GM23338 (cell line): ENCODE data around the gene OR2AG2. TPM values are rescaled to one million over a fixed set of nuclear protein-coding genes. Genes with fewer than 3 reads are reported as not detected.

ENCODE experiments used
- ATAC-seq: fragments of 200-7000 bp; cut with Tn5 transposase; 3 replicates; pipeline ENCODE4 v1.9.1; 2020
- DNase-seq: peaks from one replicate; pipeline ENCODE4 v3.0.0-alpha.2; 2015; ENCODE audit warnings: low spot score
- H2AFZ ChIP-seq: fragments of 200-600 bp; sonication (generic); 2 replicates; pipeline ENCODE4 v1.8.0; 2016; ENCODE audit warnings: antibody characterized with exemption, mild to moderate bottlenecking, moderate library complexity
- H3F3A ChIP-seq: fragments of 200-600 bp; sonication (generic); replicated peaks from 2 replicates; pipeline ENCODE4 v1.8.0; 2017; ENCODE audit warnings: antibody characterized with exemption, mixed run types, low read depth
- H3K27ac ChIP-seq: fragments of 200-600 bp; sonication (generic); 2 replicates; pipeline ENCODE4 v1.6.1; 2016; ENCODE audit warnings: low read depth
- H3K27me3 ChIP-seq: fragments of 200-600 bp; sonication (generic); 2 replicates; pipeline ENCODE4 v1.8.0; 2016; ENCODE audit warnings: mild to moderate bottlenecking, mixed run types, moderate library complexity; ENCODE audit not compliant: insufficient read depth
- H3K36me3 ChIP-seq: fragments of 200-600 bp; sonication (generic); 2 replicates; pipeline ENCODE4 v1.8.0; 2016; ENCODE audit warnings: mild to moderate bottlenecking; ENCODE audit not compliant: insufficient read depth
- H3K4me1 ChIP-seq: fragments of 200-600 bp; sonication (generic); 2 replicates; pipeline ENCODE4 v1.8.0; 2016; ENCODE audit warnings: mild to moderate bottlenecking, moderate library complexity; ENCODE audit not compliant: insufficient read depth
- H3K4me2 ChIP-seq: fragments of 200-600 bp; sonication (generic); 2 replicates; pipeline ENCODE4 v1.7.1; 2017; ENCODE audit warnings: mixed run types
- H3K4me3 ChIP-seq: fragments of 200-600 bp; sonication (generic); 2 replicates; pipeline ENCODE4 v1.6.1; 2016; ENCODE audit warnings: mixed run types
- H3K79me2 ChIP-seq: fragments of 200-600 bp; sonication (generic); replicated peaks from 2 replicates; pipeline ENCODE4 v1.8.0; 2017; ENCODE audit warnings: mild to moderate bottlenecking; ENCODE audit not compliant: insufficient read depth
- H3K9me2 ChIP-seq: fragments of 200-600 bp; sonication (generic); 2 replicates; pipeline ENCODE4 v1.8.0; 2017; ENCODE audit not compliant: insufficient read depth
- H4K20me1 ChIP-seq: fragments of 200-600 bp; sonication (generic); replicated peaks from 2 replicates; pipeline ENCODE4 v1.8.0; 2017; ENCODE audit warnings: mild to moderate bottlenecking; ENCODE audit not compliant: insufficient read depth
- H3K27ac Mint-ChIP-seq: 2 replicates; pipeline ENCODE4 v1.8.0; 2020; ENCODE audit warnings: inconsistent platforms, mild to moderate bottlenecking, moderate library complexity, mixed read lengths
- H3K27me3 Mint-ChIP-seq: 3 replicates; pipeline ENCODE4 v1.8.0; 2022; ENCODE audit warnings: low read depth, mild to moderate bottlenecking, moderate library complexity, mixed read lengths, inconsistent platforms; ENCODE audit not compliant: insufficient read depth, poor library complexity
- H3K36me3 Mint-ChIP-seq: 3 replicates; pipeline ENCODE4 v1.8.0; 2021; ENCODE audit warnings: low read depth, mild to moderate bottlenecking, inconsistent platforms, moderate library complexity, mixed read lengths
- H3K4me1 Mint-ChIP-seq: 3 replicates; pipeline ENCODE4 v1.8.0; 2020; ENCODE audit warnings: mild to moderate bottlenecking, inconsistent platforms, mixed read lengths
- H3K4me3 Mint-ChIP-seq: 3 replicates; pipeline ENCODE4 v1.8.0; 2021; ENCODE audit warnings: moderate library complexity, mild to moderate bottlenecking, inconsistent platforms, mixed read lengths
- H3K9me3 Mint-ChIP-seq: 3 replicates; pipeline ENCODE4 v1.8.0; 2020; ENCODE audit warnings: moderate library complexity, mild to moderate bottlenecking, inconsistent platforms, mixed read lengths
- JUNB ChIP-seq: IDR thresholded peaks from one replicate; pipeline ENCODE4 v1.6.1; 2016; ENCODE audit warnings: antibody characterized with exemption; ENCODE audit not compliant: unreplicated experiment
- polyA plus RNA-seq: library from polyadenylated mRNA; unstranded; fragments of >200 nt; fragmentation: Nextera tagmentation; extraction: Ambion mirVana; gene quantifications from 2 replicates; pipeline ENCODE4 v1.2.1, GENCODE V29; 2016
- total RNA-seq: library from RNA; depleted of rRNA; stranded (reverse); fragments of >200 nt; shearing (Covaris generic); gene quantifications from 2 replicates; pipeline ENCODE4 v1.2.3, GENCODE V29; 2014
- TF ChIP-seq, protein P1 (sequence below): fragments of 250-450 bp; sonication (Bioruptor Pico); IDR thresholded peaks from 2 replicates; pipeline ENCODE4 v1.5.0; 2020; ENCODE audit warnings: mild to moderate bottlenecking, moderate library complexity
- TF ChIP-seq, protein P2 (sequence below): IDR thresholded peaks from one replicate; pipeline ENCODE4 v1.6.1; 2018; ENCODE audit warnings: antibody characterized with exemption; ENCODE audit not compliant: unreplicated experiment
- TF ChIP-seq, protein P3 (sequence below), 2 experiments: fragments of 200-600 bp in 1 of 2; sonication (generic) in 1 of 2; conservative IDR thresholded peaks; 2 replicates each; pipeline versions ENCODE4 v1.5.1 to v1.6.1; 2016 to 2017; ENCODE audit warnings: antibody characterized with exemption in 2 of 2, low read depth in 2 of 2, mild to moderate bottlenecking in 2 of 2, moderate library complexity in 1 of 2

The OR2AG2 gene
- total and polyA plus RNA-seq, 2 experiments from 2014 or later: 0.11 to 0.45 TPM

GRCh38 chr11:6725386-6725896 lies 46.3 kb downstream of the OR2AG2 start:
- H3K27ac ChIP-seq: no peak overlapping the region
- H3K4me2 ChIP-seq: no peak overlapping the region
- H2AFZ ChIP-seq: no peak overlapping the region
- no peaks in the 10 kb centered on the region for H3K79me2 ChIP-seq
- no peaks in the 10 kb centered on the region for H3K27me3 ChIP-seq
- no peak overlapping the region for H3K4me3 ChIP-seq
- Mint-ChIP-seq H3K4me3 (no peak overlapping the region), H3K36me3 (no peaks in the 10 kb centered on the region), H3K27me3 (peaks cover 3% of the 10 kb centered on the region), H3K27ac (no peak overlapping the region), H3K4me1 (no peaks in the 10 kb centered on the region), H3K9me3 (no peaks in the 10 kb centered on the region; the same call in 2 of the 3 replicates)
- H3F3A ChIP-seq: no peaks in the 10 kb centered on the region
- no peak for DNase-seq
- H4K20me1 ChIP-seq: no peaks in the 10 kb centered on the region
- H3K36me3 ChIP-seq: no peaks in the 10 kb centered on the region
- TF ChIP-seq, protein P1, sequence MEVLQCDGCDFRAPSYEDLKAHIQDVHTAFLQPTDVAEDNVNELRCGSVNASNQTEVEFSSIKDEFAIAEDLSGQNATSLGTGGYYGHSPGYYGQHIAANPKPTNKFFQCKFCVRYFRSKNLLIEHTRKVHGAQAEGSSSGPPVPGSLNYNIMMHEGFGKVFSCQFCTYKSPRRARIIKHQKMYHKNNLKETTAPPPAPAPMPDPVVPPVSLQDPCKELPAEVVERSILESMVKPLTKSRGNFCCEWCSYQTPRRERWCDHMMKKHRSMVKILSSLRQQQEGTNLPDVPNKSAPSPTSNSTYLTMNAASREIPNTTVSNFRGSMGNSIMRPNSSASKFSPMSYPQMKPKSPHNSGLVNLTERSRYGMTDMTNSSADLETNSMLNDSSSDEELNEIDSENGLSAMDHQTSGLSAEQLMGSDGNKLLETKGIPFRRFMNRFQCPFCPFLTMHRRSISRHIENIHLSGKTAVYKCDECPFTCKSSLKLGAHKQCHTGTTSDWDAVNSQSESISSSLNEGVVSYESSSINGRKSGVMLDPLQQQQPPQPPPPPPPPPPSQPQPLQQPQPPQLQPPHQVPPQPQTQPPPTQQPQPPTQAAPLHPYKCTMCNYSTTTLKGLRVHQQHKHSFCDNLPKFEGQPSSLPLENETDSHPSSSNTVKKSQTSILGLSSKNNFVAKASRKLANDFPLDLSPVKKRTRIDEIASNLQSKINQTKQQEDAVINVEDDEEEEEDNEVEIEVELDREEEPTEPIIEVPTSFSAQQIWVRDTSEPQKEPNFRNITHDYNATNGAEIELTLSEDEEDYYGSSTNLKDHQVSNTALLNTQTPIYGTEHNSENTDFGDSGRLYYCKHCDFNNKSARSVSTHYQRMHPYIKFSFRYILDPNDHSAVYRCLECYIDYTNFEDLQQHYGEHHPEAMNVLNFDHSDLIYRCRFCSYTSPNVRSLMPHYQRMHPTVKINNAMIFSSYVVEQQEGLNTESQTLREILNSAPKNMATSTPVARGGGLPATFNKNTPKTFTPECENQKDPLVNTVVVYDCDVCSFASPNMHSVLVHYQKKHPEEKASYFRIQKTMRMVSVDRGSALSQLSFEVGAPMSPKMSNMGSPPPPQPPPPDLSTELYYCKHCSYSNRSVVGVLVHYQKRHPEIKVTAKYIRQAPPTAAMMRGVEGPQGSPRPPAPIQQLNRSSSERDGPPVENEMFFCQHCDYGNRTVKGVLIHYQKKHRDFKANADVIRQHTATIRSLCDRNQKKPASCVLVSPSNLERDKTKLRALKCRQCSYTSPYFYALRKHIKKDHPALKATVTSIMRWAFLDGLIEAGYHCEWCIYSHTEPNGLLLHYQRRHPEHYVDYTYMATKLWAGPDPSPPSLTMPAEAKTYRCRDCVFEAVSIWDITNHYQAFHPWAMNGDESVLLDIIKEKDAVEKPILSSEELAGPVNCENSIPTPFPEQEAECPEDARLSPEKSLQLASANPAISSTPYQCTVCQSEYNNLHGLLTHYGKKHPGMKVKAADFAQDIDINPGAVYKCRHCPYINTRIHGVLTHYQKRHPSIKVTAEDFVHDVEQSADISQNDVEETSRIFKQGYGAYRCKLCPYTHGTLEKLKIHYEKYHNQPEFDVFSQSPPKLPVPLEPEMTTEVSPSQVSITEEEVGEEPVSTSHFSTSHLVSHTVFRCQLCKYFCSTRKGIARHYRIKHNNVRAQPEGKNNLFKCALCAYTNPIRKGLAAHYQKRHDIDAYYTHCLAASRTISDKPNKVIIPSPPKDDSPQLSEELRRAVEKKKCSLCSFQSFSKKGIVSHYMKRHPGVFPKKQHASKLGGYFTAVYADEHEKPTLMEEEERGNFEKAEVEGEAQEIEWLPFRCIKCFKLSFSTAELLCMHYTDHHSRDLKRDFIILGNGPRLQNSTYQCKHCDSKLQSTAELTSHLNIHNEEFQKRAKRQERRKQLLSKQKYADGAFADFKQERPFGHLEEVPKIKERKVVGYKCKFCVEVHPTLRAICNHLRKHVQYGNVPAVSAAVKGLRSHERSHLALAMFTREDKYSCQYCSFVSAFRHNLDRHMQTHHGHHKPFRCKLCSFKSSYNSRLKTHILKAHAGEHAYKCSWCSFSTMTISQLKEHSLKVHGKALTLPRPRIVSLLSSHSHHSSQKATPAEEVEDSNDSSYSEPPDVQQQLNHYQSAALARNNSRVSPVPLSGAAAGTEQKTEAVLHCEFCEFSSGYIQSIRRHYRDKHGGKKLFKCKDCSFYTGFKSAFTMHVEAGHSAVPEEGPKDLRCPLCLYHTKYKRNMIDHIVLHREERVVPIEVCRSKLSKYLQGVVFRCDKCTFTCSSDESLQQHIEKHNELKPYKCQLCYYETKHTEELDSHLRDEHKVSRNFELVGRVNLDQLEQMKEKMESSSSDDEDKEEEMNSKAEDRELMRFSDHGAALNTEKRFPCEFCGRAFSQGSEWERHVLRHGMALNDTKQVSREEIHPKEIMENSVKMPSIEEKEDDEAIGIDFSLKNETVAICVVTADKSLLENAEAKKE (CRISPR knock-in tag): no peak
- TF ChIP-seq, protein P2, sequence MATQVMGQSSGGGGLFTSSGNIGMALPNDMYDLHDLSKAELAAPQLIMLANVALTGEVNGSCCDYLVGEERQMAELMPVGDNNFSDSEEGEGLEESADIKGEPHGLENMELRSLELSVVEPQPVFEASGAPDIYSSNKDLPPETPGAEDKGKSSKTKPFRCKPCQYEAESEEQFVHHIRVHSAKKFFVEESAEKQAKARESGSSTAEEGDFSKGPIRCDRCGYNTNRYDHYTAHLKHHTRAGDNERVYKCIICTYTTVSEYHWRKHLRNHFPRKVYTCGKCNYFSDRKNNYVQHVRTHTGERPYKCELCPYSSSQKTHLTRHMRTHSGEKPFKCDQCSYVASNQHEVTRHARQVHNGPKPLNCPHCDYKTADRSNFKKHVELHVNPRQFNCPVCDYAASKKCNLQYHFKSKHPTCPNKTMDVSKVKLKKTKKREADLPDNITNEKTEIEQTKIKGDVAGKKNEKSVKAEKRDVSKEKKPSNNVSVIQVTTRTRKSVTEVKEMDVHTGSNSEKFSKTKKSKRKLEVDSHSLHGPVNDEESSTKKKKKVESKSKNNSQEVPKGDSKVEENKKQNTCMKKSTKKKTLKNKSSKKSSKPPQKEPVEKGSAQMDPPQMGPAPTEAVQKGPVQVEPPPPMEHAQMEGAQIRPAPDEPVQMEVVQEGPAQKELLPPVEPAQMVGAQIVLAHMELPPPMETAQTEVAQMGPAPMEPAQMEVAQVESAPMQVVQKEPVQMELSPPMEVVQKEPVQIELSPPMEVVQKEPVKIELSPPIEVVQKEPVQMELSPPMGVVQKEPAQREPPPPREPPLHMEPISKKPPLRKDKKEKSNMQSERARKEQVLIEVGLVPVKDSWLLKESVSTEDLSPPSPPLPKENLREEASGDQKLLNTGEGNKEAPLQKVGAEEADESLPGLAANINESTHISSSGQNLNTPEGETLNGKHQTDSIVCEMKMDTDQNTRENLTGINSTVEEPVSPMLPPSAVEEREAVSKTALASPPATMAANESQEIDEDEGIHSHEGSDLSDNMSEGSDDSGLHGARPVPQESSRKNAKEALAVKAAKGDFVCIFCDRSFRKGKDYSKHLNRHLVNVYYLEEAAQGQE: no peak
- TF ChIP-seq, protein P3, sequence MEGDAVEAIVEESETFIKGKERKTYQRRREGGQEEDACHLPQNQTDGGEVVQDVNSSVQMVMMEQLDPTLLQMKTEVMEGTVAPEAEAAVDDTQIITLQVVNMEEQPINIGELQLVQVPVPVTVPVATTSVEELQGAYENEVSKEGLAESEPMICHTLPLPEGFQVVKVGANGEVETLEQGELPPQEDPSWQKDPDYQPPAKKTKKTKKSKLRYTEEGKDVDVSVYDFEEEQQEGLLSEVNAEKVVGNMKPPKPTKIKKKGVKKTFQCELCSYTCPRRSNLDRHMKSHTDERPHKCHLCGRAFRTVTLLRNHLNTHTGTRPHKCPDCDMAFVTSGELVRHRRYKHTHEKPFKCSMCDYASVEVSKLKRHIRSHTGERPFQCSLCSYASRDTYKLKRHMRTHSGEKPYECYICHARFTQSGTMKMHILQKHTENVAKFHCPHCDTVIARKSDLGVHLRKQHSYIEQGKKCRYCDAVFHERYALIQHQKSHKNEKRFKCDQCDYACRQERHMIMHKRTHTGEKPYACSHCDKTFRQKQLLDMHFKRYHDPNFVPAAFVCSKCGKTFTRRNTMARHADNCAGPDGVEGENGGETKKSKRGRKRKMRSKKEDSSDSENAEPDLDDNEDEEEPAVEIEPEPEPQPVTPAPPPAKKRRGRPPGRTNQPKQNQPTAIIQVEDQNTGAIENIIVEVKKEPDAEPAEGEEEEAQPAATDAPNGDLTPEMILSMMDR (conservative IDR thresholded peaks at IDR 0.05; ENCODE audit: low read depth in 2 of 2): no peak
- no peak for TF ChIP-seq JUNB
- no peaks in the 10 kb centered on the region for H3K4me1 ChIP-seq
- no peaks in the 10 kb centered on the region for H3K9me2 ChIP-seq
- no peak for ATAC-seq
